Smooth muscle cell (in vitro differentiated cells): ENCODE data around the gene ETV1. TPM values are rescaled to one million over a fixed set of nuclear protein-coding genes. Genes with fewer than 3 reads are reported as not detected.

ENCODE experiments used
- DNase-seq: peaks from one replicate; lab custom pipeline; 2025; ENCODE audit not compliant: unreplicated experiment; lab: John Stamatoyannopoulos, UW
- H2AFZ ChIP-seq: fragments of 200-600 bp; sonication (generic); 2 replicates; pipeline ENCODE4 v1.6.0; 2016; ENCODE audit warnings: antibody characterized with exemption, low read depth, mild to moderate bottlenecking
- H3F3A ChIP-seq: fragments of 200-600 bp; sonication (generic); 2 replicates; pipeline ENCODE4 v1.6.0; 2017; ENCODE audit warnings: antibody characterized with exemption, low read depth
- H3K27ac ChIP-seq: fragments of 200-600 bp; sonication (generic); 2 replicates; pipeline ENCODE4 v1.5.1; 2016; ENCODE audit warnings: low read depth, mild to moderate bottlenecking
- H3K27me3 ChIP-seq: fragments of 200-600 bp; sonication (generic); 2 replicates; pipeline ENCODE4 v1.6.1; 2016; ENCODE audit warnings: low read depth, mild to moderate bottlenecking
- H3K36me3 ChIP-seq: fragments of 200-600 bp; sonication (generic); 2 replicates; pipeline ENCODE4 v1.5.1; 2016; ENCODE audit warnings: low read depth
- H3K4me1 ChIP-seq: fragments of 200-600 bp; sonication (generic); 2 replicates; pipeline ENCODE4 v1.5.1; 2016; ENCODE audit warnings: low read depth
- H3K4me2 ChIP-seq: fragments of 200-600 bp; sonication (generic); 2 replicates; pipeline ENCODE4 v1.6.0; 2016; ENCODE audit warnings: mild to moderate bottlenecking
- H3K4me3 ChIP-seq: fragments of 200-600 bp; sonication (generic); 2 replicates; pipeline ENCODE4 v1.5.1; 2016; ENCODE audit warnings: mild to moderate bottlenecking
- H3K79me2 ChIP-seq: fragments of 200-600 bp; sonication (generic); 2 replicates; pipeline ENCODE4 v1.6.0; 2016; ENCODE audit warnings: low read depth, mild to moderate bottlenecking
- H3K9ac ChIP-seq: fragments of 200-600 bp; sonication (generic); 2 replicates; pipeline ENCODE4 v1.6.0; 2016; ENCODE audit warnings: low read depth
- H3K9me3 ChIP-seq: fragments of 200-600 bp; sonication (generic); replicated peaks from 2 replicates; pipeline ENCODE4 v1.5.1; 2016; ENCODE audit warnings: low read depth
- H4K20me1 ChIP-seq: fragments of 200-600 bp; sonication (generic); 2 replicates; pipeline ENCODE4 v1.6.0; 2016; ENCODE audit warnings: low read depth
- WGBS: methylation state at CpG from one replicate; pipeline ENCODE4 v1.1.7; 2016; ENCODE audit warnings: low lambda C conversion rate; 5-methylcytosine and 5-hydroxymethylcytosine counted together
- polyA plus RNA-seq: library from polyadenylated mRNA; unstranded; fragments of >200 nt; fragmentation: Nextera tagmentation; extraction: Ambion mirVana; gene quantifications from 2 replicates; pipeline ENCODE4 v1.2.1, GENCODE V29; 2016
- total RNA-seq: library from RNA; depleted of rRNA; stranded (reverse); fragments of >200 nt; gene quantifications from 2 replicates; pipeline ENCODE4 v1.2.3, GENCODE V29; 2014
- TF ChIP-seq, protein P1 (sequence below): fragments of 200-600 bp; sonication (generic); IDR thresholded peaks from 2 replicates; pipeline ENCODE4 v1.5.1; 2017; ENCODE audit warnings: borderline replicate concordance, mild to moderate bottlenecking, antibody characterized with exemption; ENCODE audit not compliant: insufficient read depth, poor library complexity, severe bottlenecking

Gene ETV1
- total and polyA plus RNA-seq, 2 experiments from 2014 or later: 24.3 to 27.8 TPM

DNA sequence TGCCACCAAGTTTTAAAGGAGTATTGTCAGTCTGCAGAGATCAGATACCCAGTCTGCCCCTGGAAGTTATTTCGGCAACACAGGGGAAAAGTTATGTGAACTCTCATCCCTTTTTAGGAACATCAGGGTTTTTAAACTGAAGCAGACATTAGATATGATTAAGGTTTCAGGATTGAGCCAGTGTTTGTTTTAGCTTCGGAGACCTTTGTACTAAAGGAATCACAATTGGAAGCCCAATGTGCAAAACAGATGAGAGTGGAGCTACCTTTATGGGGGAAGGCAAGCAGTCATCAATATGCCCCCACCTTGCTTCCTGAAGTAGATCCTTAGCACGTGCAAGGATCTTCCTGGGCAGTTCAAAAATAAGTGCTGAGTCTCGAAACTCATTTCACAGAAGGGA, 39.5 kb downstream of the ETV1 start:
- 55% methylated on average over 4 of the region's 4 CpGs for WGBS
- H4K20me1 ChIP-seq: no peaks in the 10 kb centered on the region
- peak overlapping the region; percentile 22 for H3K4me3 ChIP-seq
- no peak overlapping the region for H3K9ac ChIP-seq
- peaks cover 10% of the 10 kb centered on the region for H3F3A ChIP-seq
- no peak for DNase-seq
- H3K36me3 ChIP-seq: no peaks in the 10 kb centered on the region
- peaks cover 15% of the 10 kb centered on the region for H3K4me1 ChIP-seq
- H3K79me2 ChIP-seq: no peaks in the 10 kb centered on the region
- H3K27me3 ChIP-seq: no peaks in the 10 kb centered on the region
- H3K27ac ChIP-seq: no peak overlapping the region
- TF ChIP-seq, protein P1, sequence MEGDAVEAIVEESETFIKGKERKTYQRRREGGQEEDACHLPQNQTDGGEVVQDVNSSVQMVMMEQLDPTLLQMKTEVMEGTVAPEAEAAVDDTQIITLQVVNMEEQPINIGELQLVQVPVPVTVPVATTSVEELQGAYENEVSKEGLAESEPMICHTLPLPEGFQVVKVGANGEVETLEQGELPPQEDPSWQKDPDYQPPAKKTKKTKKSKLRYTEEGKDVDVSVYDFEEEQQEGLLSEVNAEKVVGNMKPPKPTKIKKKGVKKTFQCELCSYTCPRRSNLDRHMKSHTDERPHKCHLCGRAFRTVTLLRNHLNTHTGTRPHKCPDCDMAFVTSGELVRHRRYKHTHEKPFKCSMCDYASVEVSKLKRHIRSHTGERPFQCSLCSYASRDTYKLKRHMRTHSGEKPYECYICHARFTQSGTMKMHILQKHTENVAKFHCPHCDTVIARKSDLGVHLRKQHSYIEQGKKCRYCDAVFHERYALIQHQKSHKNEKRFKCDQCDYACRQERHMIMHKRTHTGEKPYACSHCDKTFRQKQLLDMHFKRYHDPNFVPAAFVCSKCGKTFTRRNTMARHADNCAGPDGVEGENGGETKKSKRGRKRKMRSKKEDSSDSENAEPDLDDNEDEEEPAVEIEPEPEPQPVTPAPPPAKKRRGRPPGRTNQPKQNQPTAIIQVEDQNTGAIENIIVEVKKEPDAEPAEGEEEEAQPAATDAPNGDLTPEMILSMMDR: no peak
- no peak overlapping the region for H2AFZ ChIP-seq
- H3K9me3 ChIP-seq: no peaks in the 10 kb centered on the region
- peak overlapping the region; percentile 67 for H3K4me2 ChIP-seq

DNA sequence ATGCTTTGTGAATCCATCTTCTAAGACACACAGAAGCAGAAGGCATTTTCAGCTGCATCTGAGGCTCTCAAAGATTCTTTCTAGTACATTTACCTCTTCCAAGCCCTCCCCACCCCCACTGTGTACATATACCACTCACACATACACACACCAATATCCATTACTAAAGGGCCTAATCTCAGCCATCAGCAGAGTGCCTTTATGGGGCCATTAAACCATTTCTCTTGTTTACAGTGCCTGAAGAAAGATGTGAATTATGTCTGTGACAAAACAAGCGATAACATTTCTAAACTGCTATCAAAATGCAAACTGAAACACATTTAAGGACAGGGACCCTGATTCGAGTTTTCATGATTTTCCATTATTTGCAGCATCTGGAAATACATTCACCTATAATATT, 40.0 kb downstream of the ETV1 start:
- H4K20me1 ChIP-seq: no peaks in the 10 kb centered on the region
- TF ChIP-seq, protein P1: no peak
- no peak overlapping the region for H3K27ac ChIP-seq
- no peak overlapping the region for H3K9ac ChIP-seq
- no peaks in the 10 kb centered on the region for H3K79me2 ChIP-seq
- H3F3A ChIP-seq: peaks cover 13% of the 10 kb centered on the region
- H3K27me3 ChIP-seq: no peaks in the 10 kb centered on the region
- no peaks in the 10 kb centered on the region for H3K9me3 ChIP-seq
- H2AFZ ChIP-seq: no peak overlapping the region
- H3K4me1 ChIP-seq: peaks cover 15% of the 10 kb centered on the region
- no peaks in the 10 kb centered on the region for H3K36me3 ChIP-seq
- 40% methylated on average over 2 of the region's 2 CpGs for WGBS
- peak overlapping the region; percentile 67 for H3K4me2 ChIP-seq
- H3K4me3 ChIP-seq: peak overlapping the region; percentile 22
- DNase-seq: no peak

DNA sequence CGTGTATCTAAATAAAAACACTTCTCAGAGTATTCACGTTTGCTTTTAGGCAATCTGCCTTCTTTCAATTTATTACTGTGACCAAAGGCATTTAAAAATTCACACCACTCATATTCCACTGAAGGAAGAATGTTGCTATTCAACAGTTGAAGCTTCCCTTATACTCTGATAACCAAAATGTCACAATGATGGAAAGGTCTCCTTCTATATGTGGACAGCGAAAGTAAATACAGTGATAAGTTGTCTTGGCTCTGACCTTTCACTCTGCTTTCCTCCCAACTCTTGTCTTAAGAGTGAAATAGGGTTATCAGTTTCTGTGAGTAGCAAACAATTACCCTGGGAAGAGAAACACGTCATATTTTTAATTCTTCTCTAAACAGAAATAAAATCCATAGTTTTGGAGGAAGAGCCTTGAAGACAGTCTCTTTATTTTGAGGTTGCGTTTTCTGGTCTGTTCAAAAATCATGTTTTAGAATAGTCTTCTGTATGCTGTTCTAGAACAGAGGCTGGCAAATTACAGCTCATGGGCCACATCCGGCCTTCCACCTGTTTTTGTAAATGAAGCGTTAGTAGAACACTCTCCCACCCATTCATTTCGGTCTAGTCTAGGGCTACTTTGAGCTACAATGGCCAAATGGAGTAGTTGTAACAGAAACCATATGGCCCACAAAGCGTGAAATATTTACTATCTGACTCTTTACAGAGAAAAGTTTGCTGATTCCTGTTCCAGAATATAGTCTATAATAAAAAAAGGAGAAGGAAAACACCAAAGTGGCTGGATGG, 41.3 kb downstream of the ETV1 start:
- Histone ChIP-seq H3K27me3 (no peaks in the 10 kb centered on the region), H3K4me1 (peaks cover 15% of the 10 kb centered on the region), H3K79me2 (no peaks in the 10 kb centered on the region), H4K20me1 (no peaks in the 10 kb centered on the region), H3K4me3 (no peak overlapping the region), H3K36me3 (no peaks in the 10 kb centered on the region), H3F3A (peaks cover 13% of the 10 kb centered on the region), H3K4me2 (peak overlapping the region; percentile 21), H3K27ac (peak overlapping the region; percentile 17), H3K9me3 (no peaks in the 10 kb centered on the region), H3K9ac (no peak overlapping the region), H2AFZ (no peak overlapping the region)
- TF ChIP-seq, protein P1: no peak
- no peak for DNase-seq
- 71% methylated on average over 9 of the region's 9 CpGs for WGBS

DNA sequence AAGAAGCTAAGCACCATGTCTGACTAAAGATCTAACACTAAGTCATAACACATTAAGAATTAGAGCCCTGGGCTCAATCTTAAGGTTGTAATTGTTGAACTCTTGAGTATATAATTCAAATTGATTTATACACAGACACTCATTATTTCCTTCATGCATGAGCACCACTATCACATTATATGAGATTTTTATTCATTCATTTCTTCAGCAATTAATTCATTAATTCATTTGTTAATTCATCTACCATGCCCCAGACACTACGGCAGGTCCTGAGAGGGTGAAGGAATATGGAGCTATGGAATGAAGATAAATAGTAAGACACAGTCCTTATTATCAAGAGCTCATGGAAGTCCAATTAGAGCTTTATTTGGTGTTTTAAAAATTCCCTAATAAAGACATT, 41.9 kb downstream of the ETV1 start:
- H3K4me1 ChIP-seq: peaks cover 15% of the 10 kb centered on the region
- no peaks in the 10 kb centered on the region for H3K9me3 ChIP-seq
- H2AFZ ChIP-seq: no peak overlapping the region
- H3K36me3 ChIP-seq: no peaks in the 10 kb centered on the region
- peak overlapping the region; percentile 17 for H3K27ac ChIP-seq
- no peak for DNase-seq
- no peaks in the 10 kb centered on the region for H3K27me3 ChIP-seq
- H3F3A ChIP-seq: peaks cover 13% of the 10 kb centered on the region
- H3K9ac ChIP-seq: no peak overlapping the region
- H3K4me3 ChIP-seq: no peak overlapping the region
- TF ChIP-seq, protein P1: no peak
- H3K4me2 ChIP-seq: no peak overlapping the region
- no peaks in the 10 kb centered on the region for H4K20me1 ChIP-seq
- H3K79me2 ChIP-seq: no peaks in the 10 kb centered on the region
- 95% methylated on average over 1 of the region's 1 CpG for WGBS
